Fibroblast of lung (primary cell): ENCODE results near the gene ZBTB11.

ENCODE experiments used
- CTCF ChIP-seq, 2 donors: IDR thresholded peaks in 1 of 2; conservative IDR thresholded peaks in 1 of 2; 1 replicate in 1 of 2; 2 replicates in 1 of 2; pipeline ENCODE4 v1.5.1; 2011 to 2012; ENCODE audit warnings: low read length in 2 of 2, control low read depth in 1 of 2, inconsistent platforms in 1 of 2, low read depth in 1 of 2, mild to moderate bottlenecking in 1 of 2
- EZH2 ChIP-seq: IDR thresholded peaks from 2 replicates; pipeline ENCODE4 v1.5.1; 2012; ENCODE audit warnings: low read length, control low read depth, mild to moderate bottlenecking; ENCODE audit errors: missing control alignments

DNA sequence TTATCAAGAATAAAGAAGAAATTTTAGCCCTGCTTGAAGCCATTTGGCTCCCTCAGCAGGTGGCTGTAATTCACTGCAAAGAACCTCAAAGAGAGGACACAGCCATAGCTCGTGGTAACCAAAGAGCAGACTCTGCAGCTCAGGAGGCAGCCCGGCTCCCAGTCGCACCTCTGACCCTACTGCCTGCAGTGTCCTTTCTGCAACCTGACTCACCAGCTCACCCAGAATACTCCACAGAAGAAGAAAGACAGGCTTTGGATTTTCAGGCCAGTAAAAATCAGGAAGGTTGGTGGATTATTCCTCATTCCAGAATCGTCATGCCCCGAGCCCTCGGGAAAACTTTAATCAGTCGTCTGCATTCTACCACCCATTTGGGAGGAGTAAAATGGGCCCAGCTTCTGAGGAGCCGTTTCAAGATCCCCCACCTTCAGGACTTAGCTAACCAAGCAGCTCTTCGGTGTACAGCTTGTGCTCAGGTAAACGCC lies 38.6 kb downstream of the ZBTB11 start:
- TF ChIP-seq CTCF (conservative IDR thresholded peaks at IDR 0.05 in 1 of 2, IDR thresholded peaks at IDR 0.05 in 1 of 2; ENCODE audit: low read depth in 1 of 2, low read length in 2 of 2): no peak
- no peak for TF ChIP-seq EZH2
